OCI-LY3 (cell line): ENCODE measurements around the gene ANKIB1.

ENCODE experiments used
- EZH2phosphoT487 ChIP-seq: fragments of 200-600 bp; shearing (Covaris generic); IDR thresholded peaks from 2 replicates; pipeline ENCODE4 v1.6.1; 2018; ENCODE audit warnings: antibody characterized with exemption, mixed run types, low read depth
- TF ChIP-seq, protein P1 (sequence below): fragments of 200-600, 300-600 bp; sonication (generic); IDR thresholded peaks from 2 replicates; pipeline ENCODE4 v1.5.1; 2014; ENCODE audit warnings: antibody characterized with exemption, low read length, low read depth

DNA sequence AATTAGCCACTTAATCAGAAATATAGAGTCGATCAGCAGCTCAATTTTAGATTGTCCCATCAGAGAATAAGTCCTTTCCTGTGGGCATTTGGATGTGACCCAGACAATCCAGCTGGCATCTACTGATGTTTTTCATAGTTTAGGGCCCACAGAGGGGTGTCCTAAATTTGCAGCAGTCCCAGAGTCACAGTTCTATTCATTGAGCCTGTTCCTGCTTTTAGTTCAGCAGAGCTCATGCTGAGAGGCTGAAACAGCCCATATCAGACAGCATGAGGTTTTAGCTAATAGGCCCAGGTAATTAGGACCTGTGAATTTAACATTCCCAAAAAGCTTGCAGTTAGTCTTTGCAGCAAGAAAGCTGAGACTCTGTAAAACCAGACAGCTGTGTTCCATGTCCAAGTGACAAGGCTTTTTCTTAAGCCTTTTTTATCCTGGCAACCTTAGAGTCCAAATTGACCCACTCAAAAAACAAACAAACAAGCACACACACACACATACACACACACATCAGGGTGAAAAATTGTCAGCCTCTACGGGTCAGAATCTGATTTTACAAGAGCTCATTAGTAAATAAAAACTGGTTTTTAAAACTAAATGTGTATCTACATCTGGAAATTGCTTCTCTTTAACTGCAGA lies 33.7 kb downstream of the ANKIB1 start:
- TF ChIP-seq, protein P1, sequence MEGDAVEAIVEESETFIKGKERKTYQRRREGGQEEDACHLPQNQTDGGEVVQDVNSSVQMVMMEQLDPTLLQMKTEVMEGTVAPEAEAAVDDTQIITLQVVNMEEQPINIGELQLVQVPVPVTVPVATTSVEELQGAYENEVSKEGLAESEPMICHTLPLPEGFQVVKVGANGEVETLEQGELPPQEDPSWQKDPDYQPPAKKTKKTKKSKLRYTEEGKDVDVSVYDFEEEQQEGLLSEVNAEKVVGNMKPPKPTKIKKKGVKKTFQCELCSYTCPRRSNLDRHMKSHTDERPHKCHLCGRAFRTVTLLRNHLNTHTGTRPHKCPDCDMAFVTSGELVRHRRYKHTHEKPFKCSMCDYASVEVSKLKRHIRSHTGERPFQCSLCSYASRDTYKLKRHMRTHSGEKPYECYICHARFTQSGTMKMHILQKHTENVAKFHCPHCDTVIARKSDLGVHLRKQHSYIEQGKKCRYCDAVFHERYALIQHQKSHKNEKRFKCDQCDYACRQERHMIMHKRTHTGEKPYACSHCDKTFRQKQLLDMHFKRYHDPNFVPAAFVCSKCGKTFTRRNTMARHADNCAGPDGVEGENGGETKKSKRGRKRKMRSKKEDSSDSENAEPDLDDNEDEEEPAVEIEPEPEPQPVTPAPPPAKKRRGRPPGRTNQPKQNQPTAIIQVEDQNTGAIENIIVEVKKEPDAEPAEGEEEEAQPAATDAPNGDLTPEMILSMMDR, result no peak
- TF ChIP-seq EZH2phosphoT487, result no peak
